ENCODE results near the gene SLC39A11. TPM values are rescaled to one million over a fixed set of nuclear protein-coding genes. Genes with fewer than 3 reads are reported as not detected.

The SLC39A11 gene
- total RNA-seq, 1 experiment from 2014 or later = 15.2 TPM

DNA sequence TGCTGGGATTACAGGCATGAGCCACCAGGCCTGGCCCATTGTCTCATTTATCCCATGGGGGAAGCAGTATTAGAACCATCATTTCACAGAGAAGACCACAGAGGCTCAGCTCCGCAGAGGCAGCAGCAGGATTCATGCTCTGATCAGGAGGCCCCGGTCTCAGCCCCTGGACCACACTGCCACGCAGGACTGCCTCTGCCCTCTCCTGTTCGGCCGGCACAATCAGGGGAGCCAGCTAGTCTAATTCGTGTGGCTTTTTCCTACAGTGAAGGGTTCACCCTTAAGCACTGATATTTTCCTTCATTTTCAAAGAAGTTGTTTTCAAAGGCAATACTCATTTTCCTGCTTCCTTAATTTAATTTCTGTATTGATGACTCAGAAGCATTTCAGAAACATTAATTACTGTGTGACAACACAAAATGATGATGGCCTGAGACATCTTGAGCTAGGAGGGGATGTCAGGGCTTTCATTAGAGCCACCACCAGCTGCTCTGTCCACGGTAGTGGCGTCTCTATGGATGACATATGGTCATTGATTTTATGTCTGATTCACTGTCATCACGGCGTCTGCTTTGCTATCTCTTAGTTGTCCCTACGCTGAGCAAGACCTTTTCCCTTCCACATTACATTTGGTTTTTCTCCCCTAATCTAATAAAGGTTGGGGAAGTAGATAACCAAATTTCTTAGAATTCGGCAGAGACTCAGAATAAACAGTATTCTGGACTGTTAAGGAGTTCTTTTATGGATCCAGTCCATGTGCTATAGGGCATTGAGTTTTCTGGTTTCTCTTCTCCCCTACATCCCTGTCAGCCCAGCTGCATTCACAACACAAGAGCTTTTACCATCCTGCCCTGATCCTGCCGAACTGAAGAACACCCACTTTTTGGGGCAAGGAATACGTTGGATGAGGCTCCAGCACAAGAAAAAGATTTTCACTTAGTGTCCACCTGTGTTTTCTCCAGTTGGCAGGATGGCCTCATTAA is 314.0 kb downstream of the SLC39A11 start:
- no peak for DNase-seq
- Mint-ChIP-seq H3K27ac (no peak overlapping the region), H3K27me3 (ENCODE audit: low read depth) (peaks cover 4% of the 10 kb centered on the region; the same call in 1 of the 2 replicates)

More for the DNA sequence above, 314.0 kb downstream of the SLC39A11 start:
- Histone ChIP-seq H3K56ac (ENCODE audit: insufficient read length, low read depth, low read length) (no peak overlapping the region), H2BK120ac (ENCODE audit: low read depth, low read length, poor library complexity, severe bottlenecking) (no peak overlapping the region), H2BK20ac (ENCODE audit: low read depth, low read length, poor library complexity, severe bottlenecking) (no peak overlapping the region), H3K4ac (ENCODE audit: low read depth, low read length) (no peak overlapping the region), H4K20me1 (ENCODE audit: control insufficient read depth, insufficient read depth, insufficient read length) (no peaks in the 10 kb centered on the region), H2AFZ (ENCODE audit: low read length) (no peak overlapping the region), H3K4me2 (ENCODE audit: insufficient read depth, insufficient read length, low read length) (no peak overlapping the region), H3K27me3 (ENCODE audit: insufficient read depth, low read length) (no peaks in the 10 kb centered on the region), H3K27ac (ENCODE audit: insufficient read length, low read depth, low read length) (no peak overlapping the region), H3K14ac (ENCODE audit: insufficient read depth, low read length) (no peak overlapping the region), H3K9ac (ENCODE audit: extremely low read depth, insufficient read length, low read length) (no peak overlapping the region), H2BK15ac (ENCODE audit: low read depth, low read length) (no peak overlapping the region), H2BK5ac (ENCODE audit: insufficient read length, low read length) (no peak overlapping the region), H3K79me2 (ENCODE audit: insufficient read depth, low read length) (no peaks in the 10 kb centered on the region), H4K5ac (ENCODE audit: insufficient read length, low read depth, low read length) (no peak overlapping the region), H4K8ac (replicated peaks; ENCODE audit: insufficient read length, low read depth, low read length) (no peak overlapping the region), H3K4me1 (ENCODE audit: insufficient read depth, low read length) (no peaks in the 10 kb centered on the region), H2BK12ac (ENCODE audit: insufficient read length, low read depth, low read length) (no peak overlapping the region), H3K9me3 (ENCODE audit: control insufficient read depth, low read depth, low read length) (no peaks in the 10 kb centered on the region), H3T11ph (ENCODE audit: low read length) (no peak overlapping the region), H3K79me1 (ENCODE audit: insufficient read depth, low read depth, low read length, poor library complexity, severe bottlenecking) (no peaks in the 10 kb centered on the region), H3K23me2 (ENCODE audit: insufficient read length, low read depth, low read length, poor library complexity, severe bottlenecking) (no peaks in the 10 kb centered on the region), H2AK5ac (ENCODE audit: insufficient read length, low read length) (no peak overlapping the region), H3K23ac (ENCODE audit: insufficient read length, low read depth, low read length) (no peak overlapping the region), H3K18ac (ENCODE audit: insufficient read length, low read depth, low read length) (no peak overlapping the region), H4K91ac (ENCODE audit: insufficient read length, low read depth, low read length) (no peak overlapping the region)
- Mint-ChIP-seq H3K4me3 (no peak overlapping the region), H3K36me3 (ENCODE audit: insufficient read depth in 1 of 3, low read depth in 3 of 3) (no peaks in the 10 kb centered on the region), H3K4me1 (peaks cover 13 to 16% of the 10 kb centered on the region in 2 experiments), H3K9me3 (no peaks in the 10 kb centered on the region)
- no CpG with 5 or more reads among the region's 14 CpGs for WGBS (ENCODE audit: extremely low coverage, insufficient read length, low lambda C conversion rate)
- TF ChIP-seq CTCF (conservative IDR thresholded peaks at IDR 0.05) = no peak
